ENCODE measurements around the gene TFF2.
A peak's percentile ranks its signal among the peaks of the same experiment; 100 is the strongest.

The TFF2 gene

GRCh38 chr21:42305707-42306147 lies 45.1 kb downstream of the TFF2 start:
- no peak for DNase-seq (ENCODE audit: low read depth in 3 of 3)

- no peak for DNase-seq (ENCODE audit: low read depth in 3 of 3)
These were observed 46.0 kb downstream of the TFF2 start for GRCh38 chr21:42304556-42305454.

- DNase-seq (ENCODE audit: low read depth in 3 of 3): no peak
These were observed 47.4 kb downstream of the TFF2 start for GRCh38 chr21:42303443-42303842.

- no peak for DNase-seq (ENCODE audit: low read depth in 3 of 3)
These were observed 48.0 kb downstream of the TFF2 start for GRCh38 chr21:42302794-42303193.

GRCh38 chr21:42302076-42302650 lies 48.6 kb downstream of the TFF2 start:
- no peak for DNase-seq (ENCODE audit: low read depth in 3 of 3)

GRCh38 chr21:42301371-42302075 lies 49.3 kb downstream of the TFF2 start:
- DNase-seq (ENCODE audit: low read depth in 3 of 3): no peak

GRCh38 chr21:42300956-42301355 lies 49.8 kb downstream of the TFF2 start:
- DNase-seq (ENCODE audit: low read depth in 3 of 3): no peak

GRCh38 chr21:42300045-42300583 lies 50.7 kb downstream of the TFF2 start:
- no peak for DNase-seq (ENCODE audit: low read depth in 3 of 3)

GRCh38 chr21:42299324-42300044 lies 51.3 kb downstream of the TFF2 start:
- DNase-seq (ENCODE audit: low read depth in 3 of 3): peak in 1 of 3 experiments; percentile 12

GRCh38 chr21:42298657-42299056 lies 52.1 kb downstream of the TFF2 start:
- DNase-seq (ENCODE audit: low read depth in 3 of 3): no peak

- DNase-seq (ENCODE audit: low read depth in 3 of 3): no peak
These were observed 52.6 kb downstream of the TFF2 start for GRCh38 chr21:42298237-42298636.

- DNase-seq (ENCODE audit: low read depth in 3 of 3): no peak
These were observed 53.4 kb downstream of the TFF2 start for GRCh38 chr21:42297377-42297776.

GRCh38 chr21:42296501-42296900 lies 54.3 kb downstream of the TFF2 start:
- no peak for DNase-seq (ENCODE audit: low read depth in 3 of 3)
